HL-60/S4 treated with retinoic acid at 250 ng/mL for 4 days and 3 days (cell line): ENCODE results near the gene SDC4.
"Not testable (repeated sequence)": the region's sequence is repeated elsewhere in the genome, so short reads cannot be mapped to it uniquely, and the experiment has no call there.

ENCODE experiments used
- in situ Hi-C: fragments of 300-500 bp; cut with MboI; formaldehyde crosslinking; loops from 2 replicates; pipeline ENCODE4 v1.7.0; 2022; ENCODE audit warnings: low sequenced_read_pairs

Gene SDC4

DNA sequence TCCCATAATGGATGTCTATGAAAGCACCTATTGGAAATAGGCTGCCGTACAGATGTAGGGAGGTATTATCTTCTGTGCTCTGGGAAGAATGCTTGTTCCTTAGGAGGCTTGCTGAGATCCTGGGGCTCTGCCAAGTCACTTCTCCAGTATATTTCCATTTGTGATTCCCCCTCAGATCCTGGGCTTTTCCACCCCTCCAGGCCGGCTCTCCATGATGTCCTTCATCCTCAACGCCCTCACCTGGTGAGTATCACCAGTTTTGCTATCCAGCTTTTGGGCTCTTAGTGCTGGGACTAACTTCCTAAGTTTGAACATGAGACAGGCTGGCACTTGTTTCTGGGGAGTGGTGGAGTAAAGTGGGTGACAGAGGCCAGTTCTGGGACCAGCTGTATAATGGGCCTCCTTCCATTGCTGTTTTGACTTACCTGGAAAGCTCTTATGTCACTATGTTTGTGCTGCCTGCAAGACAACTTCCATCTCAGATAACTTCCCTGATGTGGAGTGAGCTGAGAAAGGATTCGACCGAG is 17.3 kb upstream of the SDC4 start:
- in situ Hi-C loops, result no loop called here

DNA sequence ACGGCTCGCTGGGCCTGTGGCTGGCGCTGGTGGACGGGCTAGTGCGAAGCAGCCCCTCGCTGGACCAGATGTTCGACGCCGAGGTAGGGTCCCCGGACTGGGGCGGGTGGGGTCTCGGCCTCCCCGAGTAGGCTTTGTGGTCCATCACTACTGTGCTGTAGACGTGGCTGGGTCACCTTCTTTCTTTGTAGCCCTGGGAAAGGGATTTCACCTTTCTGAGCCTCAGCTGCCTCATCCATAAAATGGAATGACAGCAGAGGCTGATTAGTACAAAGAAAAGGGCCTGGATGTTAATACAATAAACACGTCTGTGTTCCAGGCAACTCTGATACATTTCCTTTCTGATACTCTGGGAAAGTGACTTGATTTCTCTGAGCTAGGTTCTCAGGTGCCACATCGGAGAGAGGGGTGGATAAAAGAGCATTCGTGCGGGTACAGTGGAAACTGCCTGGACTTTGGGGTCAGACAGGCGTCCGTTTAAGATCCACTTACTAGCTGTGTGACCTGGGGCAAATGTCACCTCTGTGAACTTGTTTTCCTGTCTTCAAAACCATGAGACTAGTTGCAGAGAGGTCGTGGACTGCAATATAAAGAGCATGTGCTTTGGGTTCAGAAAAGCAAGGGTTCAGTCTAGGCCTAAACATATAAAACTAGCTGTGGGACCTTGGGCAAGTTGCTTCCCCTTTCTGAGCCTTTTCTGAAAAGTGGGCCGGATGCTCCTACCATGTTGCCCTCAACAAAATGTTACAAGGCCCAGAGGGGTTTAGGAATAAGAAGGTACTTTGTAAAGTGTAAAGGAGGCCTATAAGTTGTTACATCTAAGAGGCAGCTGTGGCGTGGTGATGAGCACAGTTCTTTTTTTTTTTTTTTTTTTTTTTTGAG is 15.6 kb upstream of the SDC4 start:
- in situ Hi-C loops, result no loop called here

DNA sequence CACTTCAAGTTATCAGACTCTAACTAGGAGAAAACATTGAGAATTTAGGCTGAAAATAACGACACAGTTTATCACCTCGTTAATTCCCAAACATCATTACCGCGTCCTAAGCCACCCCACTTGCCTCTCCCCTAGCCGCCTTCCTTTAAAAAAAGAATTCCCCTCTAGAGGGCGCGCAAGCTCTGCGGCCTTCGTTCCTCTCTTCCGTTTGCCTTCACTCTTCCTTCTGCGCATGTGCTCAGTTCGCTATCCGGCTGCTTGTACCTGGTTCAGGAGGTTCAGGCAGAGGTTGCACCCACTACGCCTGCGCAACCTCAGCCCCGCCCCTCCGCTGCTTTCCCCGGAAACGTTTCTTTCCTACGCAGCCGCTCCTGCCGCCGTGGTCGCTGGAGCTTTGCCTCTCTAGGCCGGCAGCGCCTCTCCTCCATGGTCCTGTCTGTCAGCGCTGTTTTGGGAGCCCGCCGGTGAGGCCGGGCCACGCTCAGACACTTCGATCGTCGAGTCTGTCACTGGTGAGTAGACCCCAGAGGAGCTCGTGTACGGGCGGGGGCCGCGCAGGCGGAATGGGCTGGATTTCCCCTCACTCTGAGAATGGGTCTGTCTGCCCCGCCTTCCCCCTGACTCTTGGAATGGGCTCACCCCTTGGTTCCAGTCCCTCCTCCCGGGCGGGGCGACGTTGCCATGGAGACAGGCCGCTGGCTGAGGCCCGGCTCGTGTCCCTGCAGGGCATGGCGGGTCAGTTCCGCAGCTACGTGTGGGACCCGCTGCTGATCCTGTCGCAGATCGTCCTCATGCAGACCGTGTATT is 14.8 kb upstream of the SDC4 start, which contains the start of gene SYS1:
TSS of gene SYS1 (plus strand) at position 353 of the 807 bp plus-strand sequence. CDS start at position 729, 376 bp downstream.
- in situ Hi-C loops, result no loop called here

DNA sequence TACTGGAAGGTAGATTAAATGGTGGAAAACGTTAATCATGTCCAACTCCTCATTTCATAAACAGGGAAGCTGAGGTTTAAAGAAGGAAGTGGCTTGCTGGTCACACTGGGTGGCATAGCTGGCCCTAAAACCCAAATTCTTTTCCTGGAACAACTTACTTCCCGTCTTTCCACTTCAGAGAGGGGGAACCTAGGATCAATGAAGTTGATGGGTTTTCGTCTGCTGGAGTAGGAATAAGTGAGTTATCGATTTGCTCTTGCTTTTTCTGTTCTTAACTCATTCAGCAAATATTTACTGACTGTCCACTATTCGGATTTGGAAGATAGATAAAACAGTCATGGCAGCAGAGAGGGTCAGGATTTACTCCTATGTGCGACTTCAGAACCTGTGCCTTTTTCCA is 13.6 kb upstream of the SDC4 start:
- in situ Hi-C loops, result no loop called here

DNA sequence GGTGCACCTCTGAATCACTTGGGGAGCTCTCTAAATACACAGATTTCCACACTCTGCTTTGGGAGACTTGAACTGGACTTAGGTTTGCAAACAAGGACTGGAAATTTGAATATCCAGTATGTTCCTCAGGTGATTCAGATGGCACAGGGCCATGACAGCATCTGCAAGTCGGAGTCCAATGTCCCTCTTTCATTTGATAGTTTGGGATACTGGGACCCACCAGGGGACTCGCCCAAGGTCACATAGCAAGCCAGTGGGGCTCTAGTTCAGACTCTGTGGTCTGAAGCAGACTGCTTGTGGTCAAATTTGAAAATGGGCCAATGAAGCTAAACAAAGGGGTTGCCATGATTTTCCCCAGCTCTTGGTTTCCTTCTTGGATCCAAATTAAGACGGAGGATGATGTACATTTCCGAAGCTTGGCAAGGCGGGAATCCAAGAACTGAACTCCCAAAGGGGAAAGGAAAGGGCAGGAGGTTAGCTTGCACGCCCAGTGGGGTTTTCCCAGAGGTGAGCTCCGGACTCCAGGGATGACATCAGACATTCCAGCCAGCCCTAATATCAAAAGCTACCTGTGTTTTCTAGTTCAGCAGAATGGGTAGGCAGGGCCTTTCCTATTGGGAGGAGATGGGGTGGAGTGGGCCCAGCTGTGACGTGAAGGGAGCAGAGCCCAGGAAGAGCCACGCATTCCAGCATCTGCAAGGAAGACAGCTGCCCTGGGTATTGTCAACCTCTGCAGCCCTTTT is 11.4 kb upstream of the SDC4 start:
- in situ Hi-C loops, result no loop called here

DNA sequence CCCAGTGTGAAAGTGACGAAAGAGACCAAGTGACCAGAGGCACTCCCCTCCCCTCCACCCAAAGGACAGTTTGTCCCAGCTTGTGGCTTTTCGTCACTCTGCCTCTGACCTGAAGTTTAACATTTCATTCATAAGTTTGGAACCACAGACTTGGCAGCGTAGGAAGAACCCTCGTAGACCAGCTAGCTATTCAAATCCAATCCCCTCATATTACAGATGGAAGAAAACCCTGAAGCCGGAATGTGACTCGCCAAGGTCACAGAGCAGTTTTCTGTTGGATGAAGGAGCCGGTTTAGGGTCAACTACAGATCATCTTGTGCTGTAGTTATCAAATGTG is 10.8 kb upstream of the SDC4 start:
- in situ Hi-C loops, result no loop called here

DNA sequence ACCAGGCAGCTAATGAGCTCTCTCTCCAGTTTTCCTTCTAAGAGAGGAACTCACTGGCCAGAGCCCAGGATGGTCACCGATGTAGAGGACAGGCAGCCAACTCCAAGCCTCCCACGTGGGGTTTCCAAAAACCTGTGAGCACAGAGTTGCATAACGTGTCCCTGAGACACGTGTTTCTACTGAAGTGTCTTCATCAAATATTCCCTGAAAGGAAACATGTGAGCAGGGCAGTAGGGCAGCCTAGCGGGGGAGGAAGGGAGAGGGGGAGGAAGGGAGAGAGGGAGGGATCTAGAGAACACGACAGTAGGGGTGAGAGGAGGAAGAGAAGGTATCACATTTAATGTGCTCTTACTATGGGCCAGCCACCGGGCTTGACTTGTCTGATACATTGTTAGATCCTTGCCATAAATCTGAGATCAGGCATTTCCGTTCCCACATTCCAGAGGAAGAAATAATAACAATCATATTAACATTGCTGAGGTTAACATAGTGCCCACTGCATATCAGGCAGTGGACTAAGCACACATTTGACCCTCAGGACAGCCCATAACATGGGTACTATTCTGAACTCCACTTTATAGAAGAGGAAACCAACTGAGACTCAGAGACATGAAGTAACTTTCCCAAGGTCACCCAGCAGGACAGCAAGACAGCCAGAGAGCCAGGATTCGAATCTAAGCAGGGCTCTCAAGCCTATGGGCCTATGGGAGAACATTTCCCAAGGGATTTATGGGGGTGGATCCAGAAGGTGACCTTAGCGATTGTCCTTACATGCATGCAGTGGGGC is 10.3 kb upstream of the SDC4 start:
- in situ Hi-C loops, result no loop called here

DNA sequence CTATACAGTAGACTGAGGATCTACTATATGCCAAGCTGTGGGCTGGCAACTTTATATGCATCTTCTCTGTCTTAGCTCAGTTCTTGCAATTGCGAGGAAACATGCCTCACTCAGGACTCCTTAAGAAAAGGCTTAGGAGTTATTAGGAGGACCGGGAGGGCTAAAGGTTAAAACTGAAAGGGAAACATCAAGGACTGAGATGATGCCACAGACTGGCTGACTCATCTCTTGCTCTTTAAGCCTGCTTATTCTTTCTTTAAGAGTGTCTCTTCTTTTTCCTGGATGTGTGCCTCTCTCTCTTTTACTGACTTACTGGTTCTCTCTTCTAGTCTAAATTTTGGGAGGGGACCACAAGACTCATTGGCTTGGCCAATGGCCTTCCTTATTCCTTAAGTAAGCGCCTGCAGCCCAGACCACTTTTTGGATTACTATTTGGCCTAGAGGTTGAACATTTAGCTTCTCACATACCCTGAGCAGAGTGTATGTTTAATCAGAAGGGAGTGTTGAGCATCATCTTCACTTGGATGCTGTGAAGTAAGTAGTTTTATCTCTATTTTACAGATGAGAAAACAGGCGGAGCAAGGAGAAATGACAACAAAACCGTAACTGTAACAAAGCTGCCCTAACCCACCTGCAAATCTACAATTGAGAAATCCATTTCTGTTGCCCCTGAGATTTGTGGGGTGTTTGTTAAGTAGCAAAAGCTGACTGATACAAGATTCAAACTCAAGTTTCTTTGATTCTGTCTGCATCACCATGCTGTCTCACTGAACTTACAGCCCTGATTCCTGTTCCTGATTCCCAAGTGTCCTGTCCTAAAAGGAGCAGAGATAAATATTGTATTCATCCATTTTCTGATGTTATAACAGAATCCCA is 7.2 kb upstream of the SDC4 start:
- in situ Hi-C loops, result no loop called here

DNA sequence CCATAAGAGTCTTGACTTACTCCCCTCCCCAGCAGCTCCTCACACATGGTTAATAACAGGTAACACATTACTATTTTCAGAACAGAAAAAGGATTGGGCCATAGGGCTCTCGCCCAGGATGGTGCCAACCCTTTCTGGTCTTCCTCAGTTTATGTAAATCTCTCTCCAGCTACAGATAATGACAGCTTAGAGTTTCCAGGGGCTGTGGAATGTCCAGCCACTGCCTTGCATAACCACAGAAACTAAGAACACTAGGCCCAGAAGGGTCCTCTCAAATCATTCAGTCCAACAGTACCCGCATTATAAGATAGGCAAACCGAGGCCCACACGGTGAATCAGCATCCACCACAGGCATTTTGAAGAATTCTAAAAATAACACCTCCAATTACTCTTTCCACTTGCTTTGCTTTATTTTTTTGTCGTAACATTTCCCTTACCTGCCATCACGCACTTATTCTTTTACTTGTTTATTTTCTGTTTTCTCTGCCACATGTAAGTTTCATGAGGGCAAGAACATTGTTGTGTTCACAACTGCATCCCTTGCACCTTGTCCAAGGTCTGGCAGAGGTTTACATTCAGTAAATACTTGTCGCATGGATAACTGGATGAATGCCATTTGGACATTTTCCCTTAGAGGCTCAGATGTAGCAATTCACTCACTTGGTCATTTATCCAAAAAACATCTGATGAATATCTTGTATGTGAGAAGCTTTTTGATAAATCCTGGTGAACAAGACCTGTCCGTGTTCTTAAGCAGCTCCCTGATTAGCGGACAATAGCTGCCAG is 6.4 kb upstream of the SDC4 start:
- in situ Hi-C loops, result no loop called here

DNA sequence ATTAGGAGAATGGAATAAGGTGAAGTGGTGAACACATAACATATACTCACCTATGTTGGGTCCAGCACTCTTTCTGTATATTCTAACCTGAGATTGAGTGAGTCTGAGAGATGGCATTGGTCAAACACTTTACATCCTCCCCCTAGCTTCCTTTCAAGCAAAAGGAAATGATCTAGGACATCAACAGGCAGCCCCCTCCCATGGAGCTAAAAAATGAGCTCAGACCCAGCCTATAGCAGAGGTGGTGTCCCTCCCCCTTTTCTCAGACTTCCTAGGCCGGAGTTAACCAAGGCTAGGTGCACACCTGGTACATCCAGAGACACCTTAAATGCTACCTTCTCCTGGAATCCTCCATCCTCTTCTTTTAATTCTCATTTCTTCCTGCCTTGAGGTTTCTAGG is 5.5 kb upstream of the SDC4 start:
- in situ Hi-C loops, result no loop called here

DNA sequence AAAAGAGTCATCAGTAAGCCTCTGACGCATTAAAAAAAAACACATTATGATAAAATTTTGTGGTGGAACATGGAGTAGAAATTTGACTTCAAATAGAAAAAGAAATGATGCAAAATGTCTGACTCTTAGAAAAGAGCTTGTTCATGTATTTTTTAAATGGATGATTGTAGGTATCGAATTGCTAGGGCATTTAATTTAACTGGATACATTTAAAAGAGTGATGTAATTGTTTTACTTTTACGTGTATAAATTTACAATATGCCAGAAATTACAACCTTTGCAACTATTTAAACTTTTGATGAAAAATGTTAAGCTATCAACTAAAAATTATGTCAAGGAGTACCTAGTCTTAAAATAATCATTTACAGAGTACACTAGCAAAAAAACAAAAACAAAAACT is 4.5 kb upstream of the SDC4 start:
- in situ Hi-C loops, result no loop called here

DNA sequence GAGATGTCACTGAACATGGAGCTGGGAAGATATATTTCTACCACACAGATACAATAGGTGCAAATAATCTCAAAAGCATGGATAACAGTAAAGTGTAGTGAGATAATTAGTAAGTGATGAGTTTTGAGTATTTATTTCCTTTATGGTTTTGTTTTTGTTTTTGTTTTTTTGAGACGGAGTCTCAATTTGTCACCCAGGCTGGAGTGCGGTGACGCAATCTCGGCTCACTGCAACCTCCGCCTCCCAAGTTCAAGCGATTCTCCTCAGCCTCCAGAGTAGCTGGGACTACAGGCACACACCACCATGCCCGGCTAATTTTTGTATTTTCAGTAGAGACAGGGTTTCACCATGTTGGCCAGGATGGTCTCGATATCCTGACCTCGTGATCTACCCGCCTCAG is 2.6 kb upstream of the SDC4 start:
- in situ Hi-C loops, result not testable (repeated sequence)

DNA sequence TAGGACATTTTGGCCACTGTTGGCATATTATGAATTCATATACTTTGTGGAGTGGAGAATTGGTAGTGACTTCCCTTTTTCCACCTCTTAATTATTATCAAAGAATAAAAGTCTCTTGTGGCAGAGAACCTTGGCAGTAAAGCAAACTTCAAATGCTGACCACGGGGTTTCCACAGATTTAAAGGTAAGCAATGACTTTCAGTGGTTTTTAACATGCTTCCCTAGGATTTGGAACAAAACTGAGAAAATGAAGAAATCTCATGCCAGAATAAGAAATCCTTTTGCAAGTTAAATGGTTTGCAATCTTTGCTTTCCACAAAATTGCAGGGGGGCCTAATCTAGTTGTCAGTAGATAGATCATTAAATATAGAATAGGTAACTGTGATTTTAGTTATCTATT is 2.0 kb upstream of the SDC4 start:
- in situ Hi-C loops, result no loop called here

DNA sequence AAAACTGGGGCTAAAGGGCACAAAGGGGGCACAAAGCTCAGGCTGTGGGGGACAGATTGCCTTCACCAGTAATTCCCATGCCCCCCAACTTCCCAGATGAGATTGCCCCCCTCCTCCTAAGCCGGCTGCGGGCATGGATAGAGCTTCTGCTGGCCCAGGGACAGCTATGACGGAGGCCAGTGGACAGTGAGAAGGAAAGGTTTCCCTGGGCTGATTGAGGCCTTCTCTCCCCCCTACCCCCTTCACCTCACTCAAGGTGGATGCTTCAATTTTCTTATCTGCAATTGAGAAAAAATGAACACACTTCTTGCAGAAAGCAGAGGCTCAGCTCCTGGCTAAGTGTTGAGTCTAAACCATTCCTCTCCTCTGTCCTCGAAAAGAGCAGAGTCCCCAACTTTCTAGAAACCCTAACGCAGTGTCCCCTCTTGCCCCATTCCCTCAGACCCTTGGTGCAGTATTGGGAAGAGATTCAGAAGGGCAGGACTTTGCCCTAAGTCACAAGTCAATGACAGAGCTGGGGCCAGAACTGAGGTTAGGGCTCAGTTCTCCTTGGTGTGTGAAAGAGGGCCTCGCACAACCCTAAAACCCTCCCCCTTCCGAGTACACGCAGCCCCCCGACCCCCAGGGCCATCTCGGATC is 808 bp downstream of the SDC4 start:
- in situ Hi-C loops, result no loop called here

DNA sequence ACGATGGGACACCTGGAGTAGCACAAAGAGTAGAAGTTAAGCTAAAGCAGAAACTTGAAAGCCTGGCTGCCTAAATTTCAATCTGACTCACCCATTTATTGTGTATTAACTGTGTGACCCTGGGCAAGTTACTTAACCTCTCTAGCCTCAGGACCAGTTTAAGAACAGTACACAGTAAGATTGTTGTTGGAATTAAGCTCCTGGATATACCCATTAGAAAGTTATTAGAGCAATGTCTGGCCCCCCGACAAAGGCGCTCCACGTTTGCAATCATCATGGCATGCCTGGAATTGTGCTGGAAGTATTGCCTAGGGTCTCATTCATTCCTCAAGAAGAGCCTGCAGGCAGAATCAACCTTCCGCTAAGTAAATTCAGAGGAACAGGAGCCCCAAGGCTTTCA is 1.4 kb downstream of the SDC4 start:
- in situ Hi-C loops, result no loop called here

DNA sequence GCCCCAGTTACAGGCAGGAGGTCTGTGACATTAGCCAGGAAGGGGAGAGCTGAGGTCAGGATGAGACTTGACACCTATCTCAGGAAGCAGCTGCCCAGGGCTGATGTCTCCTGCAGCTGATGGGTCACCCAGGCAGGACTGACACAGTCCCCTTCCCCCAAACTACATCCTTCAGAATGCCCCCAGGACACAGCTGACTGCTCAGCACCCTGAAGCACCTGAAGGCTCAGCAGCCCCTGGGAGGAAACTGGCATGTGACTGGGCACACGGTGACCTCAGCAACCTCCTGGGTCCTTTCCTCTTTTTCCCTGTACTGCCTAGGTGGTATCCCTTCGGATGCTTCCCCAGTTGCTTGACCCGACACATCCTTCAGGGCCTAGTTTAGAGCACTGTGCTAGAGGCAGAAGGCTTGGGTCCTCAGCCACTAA is 1.9 kb downstream of the SDC4 start:
- in situ Hi-C loops, result no loop called here

DNA sequence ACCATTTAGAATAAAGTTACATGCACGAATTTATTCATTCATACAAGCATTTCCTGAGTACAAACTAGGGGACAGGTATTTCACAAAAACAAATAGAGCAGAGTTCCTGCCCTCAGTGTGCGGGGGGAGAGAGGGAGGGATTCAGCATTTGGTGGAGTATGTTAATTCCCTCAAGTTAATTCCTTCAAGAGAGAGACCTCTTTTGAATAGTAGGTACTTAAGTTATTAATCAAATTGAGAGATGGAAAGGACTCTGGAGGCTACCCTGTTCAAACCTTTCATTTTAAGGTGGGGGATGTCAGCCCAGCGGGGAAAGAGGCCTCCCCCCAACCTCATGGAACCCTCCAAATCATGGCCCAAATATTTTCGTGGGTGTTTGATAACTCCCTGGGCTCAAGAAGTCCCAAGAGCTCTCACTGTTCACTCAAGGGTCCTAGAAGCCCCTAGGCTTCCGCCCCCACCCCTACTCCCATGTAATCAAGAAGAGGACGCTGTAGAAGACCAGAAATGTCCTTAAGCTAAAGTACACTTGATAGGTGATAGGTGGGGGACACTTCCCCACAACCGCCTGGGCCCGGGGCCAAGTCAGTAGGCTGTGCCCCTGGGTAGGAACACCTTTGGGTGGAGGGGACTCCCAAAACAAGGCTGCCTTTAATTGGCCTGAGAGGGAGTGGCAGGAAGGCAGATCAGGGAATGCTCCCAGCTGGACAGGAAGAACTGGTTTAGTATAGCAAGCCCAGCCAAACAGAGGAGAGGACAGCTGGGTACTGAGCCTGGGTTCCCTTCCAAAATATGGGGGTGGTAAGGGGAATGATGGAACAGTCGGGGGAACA is 2.9 kb downstream of the SDC4 start:
- in situ Hi-C loops, result no loop called here
